Endothelial cell of umbilical vein (primary cell): ENCODE measurements around the gene PHPT1. TPM values are rescaled to one million over a fixed set of nuclear protein-coding genes. Genes with fewer than 3 reads are reported as not detected.

Experiments
- BruUV-seq: library from RNA; stranded (reverse); fragments of 400-500 nt; replicated peaks from 2 replicates; lab custom pipeline; 2021; lab: Mats Ljungman, UMichigan
- CTCF ChIA-PET: fragments of 300-600, 350-600 bp; sonication (Branson Sonifier 250); formaldehyde crosslinking; loops from one replicate; lab custom pipeline; 2021; ENCODE audit warnings: antibody characterized with exemption, inconsistent platforms; lab: Charles Lee
- POLR2A ChIA-PET: fragments of 300-600, 350-600 bp; sonication (Branson Sonifier 250); formaldehyde crosslinking; loops from one replicate; lab custom pipeline; 2021; ENCODE audit warnings: antibody characterized with exemption, inconsistent platforms; lab: Charles Lee
- DNase-seq: peaks from one replicate; pipeline ENCODE4 v3.0.0-alpha.2; 2011; ENCODE audit warnings: low read depth, low spot score
- FAIRE-seq: peaks from 2 replicates; lab custom pipeline; 2011; peaks lifted over from hg19 to GRCh38; lab: Jason Lieb, UNC
- H2AFZ ChIP-seq: 2 replicates; pipeline ENCODE4 v1.6.0; 2012; ENCODE audit warnings: low read depth, low read length, control low read depth, inconsistent platforms
- H3K27ac ChIP-seq: 2 replicates; pipeline ENCODE4 v1.5.1; 2011; ENCODE audit warnings: low read depth, mild to moderate bottlenecking, control low read depth, low read length, moderate library complexity; ENCODE audit not compliant: insufficient read depth
- H3K27me3 ChIP-seq, 2 experiments: 2 replicates each; pipeline versions ENCODE4 v1.6.0 to v1.6.1; 2011; ENCODE audit warnings: low read length in 2 of 2, mixed read lengths in 1 of 2; ENCODE audit not compliant: control insufficient read depth in 2 of 2, insufficient read depth in 2 of 2
- H3K36me3 ChIP-seq, 2 experiments: 2 replicates in 1 of 2; 3 replicates in 1 of 2; pipeline ENCODE4 v1.5.1; 2011; ENCODE audit warnings: low read length in 2 of 2, mild to moderate bottlenecking in 1 of 2, moderate library complexity in 1 of 2; ENCODE audit not compliant: control insufficient read depth in 2 of 2, insufficient read depth in 2 of 2; ENCODE audit errors: extremely low read depth in 1 of 2
- H3K4me1 ChIP-seq: 3 replicates; pipeline ENCODE4 v1.5.1; 2011; ENCODE audit warnings: mild to moderate bottlenecking, low read length; ENCODE audit not compliant: control insufficient read depth, insufficient read depth; ENCODE audit errors: extremely low read depth
- H3K4me2 ChIP-seq: 2 replicates; pipeline ENCODE4 v1.6.1; 2011; ENCODE audit warnings: low read length, control low read depth, mixed read lengths; ENCODE audit not compliant: insufficient read depth
- H3K4me3 ChIP-seq, 3 experiments: fragments of 200-600 bp in 1 of 3; sonication (generic), shearing (Covaris generic) in 1 of 3; replicated peaks in 1 of 3; 2 replicates each; pipeline ENCODE4 v1.5.1; 2011 to 2016; ENCODE audit warnings: control low read depth in 3 of 3, low read length in 3 of 3, mild to moderate bottlenecking in 2 of 3, inconsistent platforms in 1 of 3, low read depth in 1 of 3, moderate library complexity in 1 of 3; ENCODE audit not compliant: insufficient read depth in 1 of 3
- H3K79me2 ChIP-seq: 2 replicates; pipeline ENCODE4 v1.6.0; 2012; ENCODE audit warnings: low read length, inconsistent platforms; ENCODE audit not compliant: control insufficient read depth, insufficient read depth
- H3K9ac ChIP-seq: replicated peaks from 2 replicates; pipeline ENCODE3; 2011; ENCODE audit warnings: low read length, control low read depth; ENCODE audit not compliant: insufficient read depth; ENCODE audit errors: extremely low read depth
- H3K9me1 ChIP-seq: replicated peaks from 3 replicates; pipeline ENCODE4 v1.6.0; 2011; ENCODE audit warnings: mild to moderate bottlenecking, low read length; ENCODE audit not compliant: control insufficient read depth, insufficient read depth; ENCODE audit errors: extremely low read depth
- H3K9me3 ChIP-seq: replicated peaks from 2 replicates; pipeline ENCODE4 v1.5.1; 2012; ENCODE audit warnings: low read length, inconsistent platforms; ENCODE audit not compliant: control insufficient read depth, insufficient read depth
- H4K20me1 ChIP-seq: replicated peaks from 2 replicates; pipeline ENCODE3; 2011; ENCODE audit warnings: mild to moderate bottlenecking, low read length; ENCODE audit not compliant: control insufficient read depth, insufficient read depth; ENCODE audit errors: extremely low read depth
- FOS ChIP-seq: IDR thresholded peaks from 2 replicates; pipeline ENCODE4 v1.6.1; 2011; ENCODE audit warnings: mild to moderate bottlenecking, low read length, moderate library complexity, borderline replicate concordance; ENCODE audit not compliant: insufficient read depth
- GATA2 ChIP-seq: IDR thresholded peaks from 2 replicates; pipeline ENCODE4 v1.7.0; 2011; ENCODE audit warnings: low read depth, mild to moderate bottlenecking, moderate library complexity, mixed read lengths, low read length; ENCODE audit not compliant: insufficient read length, insufficient read depth
- JUN ChIP-seq: IDR thresholded peaks from 2 replicates; pipeline ENCODE4 v1.6.1; 2011; ENCODE audit warnings: borderline replicate concordance, low read depth; ENCODE audit not compliant: insufficient read length, insufficient read depth
- MAX ChIP-seq: IDR thresholded peaks from 2 replicates; pipeline ENCODE4 v1.6.1; 2011; ENCODE audit not compliant: insufficient read depth, insufficient read length
- MYC ChIP-seq: IDR thresholded peaks from one replicate; pipeline ENCODE4 v1.6.1; 2011; ENCODE audit warnings: mild to moderate bottlenecking, low read depth, low read length
- POLR2AphosphoS5 ChIP-seq: IDR thresholded peaks from 2 replicates; pipeline ENCODE4 v1.6.1; 2012; ENCODE audit warnings: low read depth, mild to moderate bottlenecking, control low read depth, low read length, moderate library complexity; ENCODE audit not compliant: insufficient read depth
- dilution Hi-C: fragments of 300-500 bp; cut with MboI; formaldehyde crosslinking; loops from one replicate; pipeline ENCODE4 v1.15.0; 2019; ENCODE audit warnings: low sequenced_read_pairs; ENCODE audit not compliant: extremely low pct_ligation_motif_present
- intact Hi-C: fragments of 100-400 bp; cut with micrococcal nuclease; formaldehyde crosslinking; loops from one replicate; pipeline ENCODE4 v1.10.0; 2022
- polyA plus RNA-seq, 4 experiments: library from polyadenylated mRNA; depleted of rRNA in 3 of 4; stranded (reverse) in 3 of 4; unstranded in 1 of 4; fragments of >200 nt; gene quantifications; 2 replicates each; pipeline versions ENCODE4 v1.2.1 to v1.2.3, GENCODE V29; 2011 to 2012; ENCODE audit warnings: missing spikeins in 1 of 4
- total RNA-seq: library from RNA; stranded (reverse); gene quantifications from 2 replicates; pipeline ENCODE4 v1.2.3, GENCODE V29; 2021

PHPT1 gene
- total and polyA plus RNA-seq, 2 donors (not counting 3 experiments of a cell fraction or from before 2014, with no cell fraction given), result 139 to 319 TPM

- BruUV-seq, result no TSS peak
- intact Hi-C loops, result no loop called here
Observed at GRCh38 chr9:136838314-136839228, 10.6 kb upstream of the PHPT1 start.

More at GRCh38 chr9:136838314-136839228, 10.6 kb upstream of the PHPT1 start:
- H3K4me1 ChIP-seq, result peaks cover 3% of the 10 kb centered on the region
- H3K36me3 ChIP-seq, result peaks cover 0 to 13% of the 10 kb centered on the region in 2 experiments
- no peaks in the 10 kb centered on the region for H3K9me3 ChIP-seq
- FAIRE-seq (no peak), DNase-seq (no peak)
- no peaks in the 10 kb centered on the region for H3K27me3 ChIP-seq
- no peak overlapping the region for H3K9ac ChIP-seq
- H4K20me1 ChIP-seq, result no peaks in the 10 kb centered on the region
- dilution Hi-C loops, result no loop called here
- H3K27ac ChIP-seq, result no peak overlapping the region
- CTCF ChIA-PET, result no interaction called here
- TF ChIP-seq MAX (no peak), JUN (no peak), POLR2AphosphoS5 (no peak), FOS (no peak), GATA2 (no peak), MYC (no peak)
- H2AFZ ChIP-seq, result no peak overlapping the region
- H3K9me1 ChIP-seq, result no peaks in the 10 kb centered on the region
- H3K4me3 ChIP-seq, result no peak overlapping the region
- POLR2A ChIA-PET, result no interaction called here
- no peaks in the 10 kb centered on the region for H3K79me2 ChIP-seq
- no peak overlapping the region for H3K4me2 ChIP-seq
